CD14-positive monocyte (primary cell): ENCODE measurements around the gene SERPINB1. TPM values are rescaled to one million over a fixed set of nuclear protein-coding genes. Genes with fewer than 3 reads are reported as not detected.

Source experiments
- DNase-seq, 3 donors: peaks; one replicate each; pipeline ENCODE4 v3.0.0-alpha.2; 2011 to 2022
- H2AFZ ChIP-seq: 2 replicates; pipeline ENCODE4 v1.6.0; 2012; ENCODE audit warnings: mild to moderate bottlenecking, low read depth, low read length, inconsistent platforms; ENCODE audit not compliant: insufficient read depth, poor library complexity, severe bottlenecking
- H3K27ac ChIP-seq, 2 donors: 1 replicate in 1 of 2; 2 replicates in 1 of 2; pipeline ENCODE4 v1.5.1; 2012 to 2013; ENCODE audit warnings: low read length in 2 of 2, control low read depth in 1 of 2, inconsistent platforms in 1 of 2, low read depth in 1 of 2, mild to moderate bottlenecking in 1 of 2
- H3K27me3 ChIP-seq, 2 donors: one replicate each; pipeline versions ENCODE4 v1.6.0 to v1.6.1; 2011 to 2013; ENCODE audit warnings: low read length in 2 of 2; ENCODE audit not compliant: control insufficient read depth in 2 of 2, insufficient read depth in 2 of 2
- H3K36me3 ChIP-seq, 2 donors: replicated peaks in 1 of 2; 1 replicate in 1 of 2; 2 replicates in 1 of 2; pipeline versions ENCODE4 v1.5.1 to v1.6.1; 2012 to 2013; ENCODE audit warnings: low read length in 2 of 2, control low read depth in 1 of 2, inconsistent platforms in 1 of 2, mild to moderate bottlenecking in 1 of 2; ENCODE audit not compliant: insufficient read depth in 2 of 2, control insufficient read depth in 1 of 2
- H3K4me1 ChIP-seq, 2 donors: 1 replicate in 1 of 2; 2 replicates in 1 of 2; pipeline versions ENCODE4 v1.5.1 to v1.6.1; 2012 to 2013; ENCODE audit warnings: low read length in 2 of 2, control low read depth in 1 of 2, inconsistent platforms in 1 of 2, mild to moderate bottlenecking in 1 of 2, moderate library complexity in 1 of 2; ENCODE audit not compliant: insufficient read depth in 2 of 2, control insufficient read depth in 1 of 2
- H3K4me2 ChIP-seq: replicated peaks from 2 replicates; pipeline ENCODE3; 2012; ENCODE audit warnings: low read length, moderate library complexity, mild to moderate bottlenecking; ENCODE audit not compliant: poor library complexity, severe bottlenecking; ENCODE audit errors: extremely low read depth
- H3K4me3 ChIP-seq, 3 experiments: fragments of 200-600 bp in 1 of 3; sonication (generic) in 1 of 3; replicated peaks in 1 of 3; 1 replicate in 2 of 3; 2 replicates in 1 of 3; pipeline ENCODE4 v1.5.1; 2011 to 2013; ENCODE audit warnings: low read length in 3 of 3, mild to moderate bottlenecking in 3 of 3, control low read depth in 2 of 3, low read depth in 2 of 3, inconsistent platforms in 1 of 3, moderate library complexity in 1 of 3
- H3K79me2 ChIP-seq: 2 replicates; pipeline ENCODE4 v1.6.0; 2012; ENCODE audit warnings: mild to moderate bottlenecking, control low read depth, inconsistent platforms, low read length, moderate library complexity; ENCODE audit not compliant: insufficient read depth
- H3K9ac ChIP-seq: 2 replicates; pipeline ENCODE4 v1.6.0; 2017; ENCODE audit warnings: low read length, mild to moderate bottlenecking; ENCODE audit not compliant: insufficient read depth, poor library complexity, severe bottlenecking
- H3K9me3 ChIP-seq, 2 donors: replicated peaks in 1 of 2; 1 replicate in 1 of 2; 2 replicates in 1 of 2; pipeline versions ENCODE4 v1.5.1 to v1.6.1; 2012 to 2013; ENCODE audit warnings: low read length in 2 of 2, control low read depth in 1 of 2; ENCODE audit not compliant: control insufficient read depth in 1 of 2, insufficient read depth in 1 of 2
- H4K20me1 ChIP-seq: 2 replicates; pipeline ENCODE4 v1.6.0; 2012; ENCODE audit warnings: mild to moderate bottlenecking, low read length, control low read depth, moderate library complexity; ENCODE audit not compliant: insufficient read depth
- H3K27ac Mint-ChIP-seq, 7 donors: one replicate each; pipeline ENCODE4 v1.8.0; 2020; ENCODE audit warnings: mild to moderate bottlenecking in 7 of 7, mixed read lengths in 7 of 7, moderate library complexity in 6 of 7, inconsistent platforms in 2 of 7
- H3K27me3 Mint-ChIP-seq, 3 donors: one replicate each; pipeline ENCODE4 v1.8.0; 2021 to 2022; ENCODE audit warnings: low read depth in 3 of 3, mild to moderate bottlenecking in 3 of 3, mixed read lengths in 3 of 3, moderate library complexity in 3 of 3, inconsistent platforms in 1 of 3
- H3K36me3 Mint-ChIP-seq, 2 donors: one replicate each; pipeline ENCODE4 v1.8.0; 2020; ENCODE audit warnings: mixed read lengths in 2 of 2, inconsistent platforms in 1 of 2, mild to moderate bottlenecking in 1 of 2
- H3K4me1 Mint-ChIP-seq: one replicate; pipeline ENCODE4 v1.8.0; 2020; ENCODE audit warnings: mild to moderate bottlenecking, mixed read lengths
- H3K4me3 Mint-ChIP-seq, 2 donors: one replicate each; pipeline ENCODE4 v1.8.0; 2020; ENCODE audit warnings: mild to moderate bottlenecking in 2 of 2, mixed read lengths in 2 of 2, moderate library complexity in 1 of 2
- H3K9me3 Mint-ChIP-seq, 7 donors: one replicate each; pipeline ENCODE4 v1.8.0; 2020 to 2022; ENCODE audit warnings: mixed read lengths in 7 of 7, mild to moderate bottlenecking in 6 of 7, moderate library complexity in 6 of 7, inconsistent platforms in 2 of 7
- CTCF ChIP-seq: fragments of 200-600 bp; IDR thresholded peaks from one replicate; pipeline ENCODE4 v1.8.0; 2022; ENCODE audit warnings: antibody characterized with exemption, mild to moderate bottlenecking
- WGBS: methylation state at CpG from one replicate; pipeline ENCODE4 v1.1.5; 2013; ENCODE audit warnings: missing lambda C conversion rate; ENCODE audit not compliant: insufficient coverage; 5-methylcytosine and 5-hydroxymethylcytosine counted together
- intact Hi-C, 2 donors: fragments of 100-400 bp; cut with micrococcal nuclease; formaldehyde crosslinking; loops; one replicate each; pipeline versions ENCODE4 v1.15.0 to v1.15.1; 2023
- polyA plus RNA-seq, 3 donors: library from polyadenylated mRNA; depleted of rRNA in 1 of 3; unstranded in 2 of 3; stranded (reverse) in 1 of 3; fragments of 300-500 nt in 2 of 3; fragments of >200 nt in 1 of 3; fragmentation: Illumina TruSeq in 2 of 3; gene quantifications; 1 replicate in 2 of 3; 2 replicates in 1 of 3; pipeline ENCODE4 v1.2.3, GENCODE V29; 2012 to 2021

The SERPINB1 gene
- polyA plus RNA-seq, 3 donors, result 126 to 307 (median 306) TPM

DNA sequence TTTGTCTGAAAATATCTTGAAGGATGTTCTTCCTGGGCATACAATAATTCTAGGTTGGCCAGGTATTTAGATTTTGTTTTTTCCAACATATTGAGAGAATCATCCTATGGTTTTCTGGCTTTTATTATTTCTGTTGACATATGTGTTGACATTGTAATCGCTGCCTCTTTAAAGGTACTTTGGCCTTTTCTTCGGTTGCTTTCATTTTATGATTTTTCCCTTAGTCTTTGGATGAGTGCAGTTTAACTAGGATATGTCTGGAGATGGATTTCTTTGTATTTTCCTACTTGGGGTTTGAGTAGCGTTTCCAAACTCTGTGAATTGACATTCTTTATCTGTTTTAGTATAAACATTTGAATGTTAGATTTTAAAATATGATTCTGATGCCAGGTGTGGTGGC lies 11.5 kb downstream of the SERPINB1 start:
- peaks cover 0 to 2% (median 0%) of the 10 kb centered on the region in 3 donors for H3K27me3 Mint-ChIP-seq
- H3K4me1 Mint-ChIP-seq, result peaks cover 27% of the 10 kb centered on the region
- peaks cover 29 to 49% of the 10 kb centered on the region in 2 donors for H3K36me3 ChIP-seq
- no peak overlapping the region for H3K27ac ChIP-seq
- H3K4me3 ChIP-seq, result no peak overlapping the region
- H3K4me1 ChIP-seq, result peaks cover 9 to 13% of the 10 kb centered on the region in 2 donors
- H3K27me3 ChIP-seq, result no peaks in the 10 kb centered on the region
- H4K20me1 ChIP-seq, result peaks cover 41% of the 10 kb centered on the region
- H3K79me2 ChIP-seq, result peaks cover 25% of the 10 kb centered on the region
- no peak overlapping the region for H3K9ac ChIP-seq
- intact Hi-C loops, result no loop called here
- H3K36me3 Mint-ChIP-seq, result peaks cover 39 to 50% of the 10 kb centered on the region in 2 donors
- no peaks in the 10 kb centered on the region for H3K9me3 ChIP-seq
- peaks cover 0 to 4% (median 0%) of the 10 kb centered on the region in 7 donors for H3K9me3 Mint-ChIP-seq
- H3K27ac Mint-ChIP-seq, result peak overlapping the region in 1 of 7 donors; percentile 51
- DNase-seq, result no peak
- TF ChIP-seq CTCF, result no peak
- WGBS, result no CpG with 5 or more reads among the region's 3 CpGs
- H3K4me2 ChIP-seq, result no peak overlapping the region
- H2AFZ ChIP-seq, result no peak overlapping the region
- no peak overlapping the region for H3K4me3 Mint-ChIP-seq

DNA sequence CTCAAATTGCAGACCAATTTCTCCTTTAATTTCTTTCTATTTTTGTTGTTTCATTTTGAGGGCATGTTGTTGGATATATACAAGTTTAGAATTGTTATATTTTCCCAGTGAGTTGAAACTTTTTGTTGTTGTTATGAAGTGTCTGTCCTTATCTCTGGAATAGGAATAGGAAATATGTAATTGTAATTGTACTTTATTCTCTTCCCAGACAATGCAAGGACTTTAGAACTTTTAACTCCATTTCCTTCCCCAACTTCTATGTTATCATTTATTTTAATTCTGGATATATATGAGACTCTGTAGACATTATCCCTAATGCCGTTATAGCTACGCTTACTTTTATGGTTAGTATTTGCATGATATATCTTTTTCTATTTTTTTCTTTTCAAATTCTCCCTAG lies 12.4 kb downstream of the SERPINB1 start:
- Histone ChIP-seq H3K9me3 (peaks cover 0 to 3% of the 10 kb centered on the region in 2 donors), H3K4me3 (no peak overlapping the region), H3K27ac (no peak overlapping the region), H3K4me1 (peaks cover 2 to 4% of the 10 kb centered on the region in 2 donors), H3K4me2 (no peak overlapping the region), H3K9ac (no peak overlapping the region), H2AFZ (no peak overlapping the region), H3K36me3 (peaks cover 20 to 40% of the 10 kb centered on the region in 2 donors), H4K20me1 (peaks cover 32% of the 10 kb centered on the region), H3K79me2 (peaks cover 16% of the 10 kb centered on the region), H3K27me3 (no peaks in the 10 kb centered on the region)
- intact Hi-C loops, result no loop called here
- Mint-ChIP-seq H3K27ac (peak overlapping the region in 1 of 7 donors; percentile 8), H3K36me3 (peaks cover 33 to 45% of the 10 kb centered on the region in 2 donors), H3K4me3 (no peak overlapping the region), H3K9me3 (peaks cover 0 to 3% (median under 1%) of the 10 kb centered on the region in 7 donors), H3K4me1 (peaks cover 19% of the 10 kb centered on the region), H3K27me3 (peaks cover 0 to 2% (median 0%) of the 10 kb centered on the region in 3 donors)
- no peak for TF ChIP-seq CTCF
- no peak for DNase-seq
- WGBS, result no CpG with 5 or more reads among the region's 2 CpGs
